Loucy (cell line): Measurements from ENCODE around the gene ZDHHC14.

Source experiments
- H2AFZ ChIP-seq: fragments of 200-600 bp; sonication (generic); 2 replicates; pipeline ENCODE4 v1.6.0; 2016; ENCODE audit warnings: antibody characterized with exemption, mild to moderate bottlenecking, low read length, moderate library complexity
- H3F3A ChIP-seq: fragments of 200-600 bp; 2 replicates; pipeline ENCODE4 v1.6.0; 2016; ENCODE audit warnings: antibody characterized with exemption, low read depth, mild to moderate bottlenecking
- H3K27me3 ChIP-seq: fragments of 200-600 bp; sonication (generic); 2 replicates; pipeline ENCODE4 v1.6.1; 2014; ENCODE audit warnings: low read length, mild to moderate bottlenecking; ENCODE audit not compliant: insufficient read depth, poor library complexity, severe bottlenecking
- H3K36me3 ChIP-seq: fragments of 200-600 bp; sonication (generic); 2 replicates; pipeline ENCODE4 v1.6.1; 2016; ENCODE audit warnings: low read length; ENCODE audit not compliant: insufficient read depth
- H3K4me1 ChIP-seq: fragments of 200-600 bp; sonication (generic); 2 replicates; pipeline ENCODE4 v1.5.1; 2014; ENCODE audit warnings: low read length, mild to moderate bottlenecking; ENCODE audit not compliant: insufficient read depth, poor library complexity, severe bottlenecking
- H3K4me2 ChIP-seq: fragments of 200-600 bp; sonication (generic); 2 replicates; pipeline ENCODE4 v1.6.0; 2014; ENCODE audit warnings: antibody characterized with exemption, low read length, low read depth, mild to moderate bottlenecking; ENCODE audit not compliant: poor library complexity, severe bottlenecking
- H3K4me3 ChIP-seq: fragments of 200-600 bp; sonication (generic); 2 replicates; pipeline ENCODE4 v1.5.1; 2014; ENCODE audit warnings: low read length, mild to moderate bottlenecking, mixed read lengths; ENCODE audit not compliant: poor library complexity, severe bottlenecking
- H3K79me2 ChIP-seq: fragments of 200-600 bp; sonication (generic); 2 replicates; pipeline ENCODE4 v1.6.1; 2014; ENCODE audit warnings: low read length; ENCODE audit not compliant: insufficient read depth
- H3K9ac ChIP-seq: fragments of 200-600 bp; sonication (generic); 2 replicates; pipeline ENCODE4 v1.6.0; 2014; ENCODE audit warnings: mild to moderate bottlenecking, low read depth, low read length, moderate library complexity; ENCODE audit not compliant: poor library complexity, severe bottlenecking
- H3K9me2 ChIP-seq: fragments of 200-600 bp; sonication (generic); replicated peaks from 2 replicates; pipeline ENCODE4 v1.6.1; 2016; ENCODE audit warnings: low read depth, low read length, mixed read lengths
- H3K9me3 ChIP-seq: fragments of 200-600 bp; sonication (generic); 2 replicates; pipeline ENCODE4 v1.6.1; 2014; ENCODE audit warnings: mild to moderate bottlenecking, antibody characterized with exemption, low read length, low read depth; ENCODE audit not compliant: insufficient read depth
- H4K20me1 ChIP-seq: fragments of 200-600 bp; sonication (generic); 2 replicates; pipeline ENCODE4 v1.6.0; 2014; ENCODE audit warnings: antibody characterized with exemption, low read length, mild to moderate bottlenecking; ENCODE audit not compliant: insufficient read depth, poor library complexity, severe bottlenecking
- EZH2phosphoT487 ChIP-seq: fragments of 200-600 bp; IDR thresholded peaks from 2 replicates; pipeline ENCODE4 v1.6.1; 2018; ENCODE audit warnings: antibody characterized with exemption, mild to moderate bottlenecking, moderate library complexity, borderline replicate concordance
- TF ChIP-seq, protein P1 (sequence below): fragments of 200-600 bp; sonication (generic); conservative IDR thresholded peaks from 2 replicates; pipeline ENCODE4 v1.5.1; 2014; ENCODE audit warnings: mild to moderate bottlenecking, antibody characterized with exemption, low read length

The ZDHHC14 gene

DNA sequence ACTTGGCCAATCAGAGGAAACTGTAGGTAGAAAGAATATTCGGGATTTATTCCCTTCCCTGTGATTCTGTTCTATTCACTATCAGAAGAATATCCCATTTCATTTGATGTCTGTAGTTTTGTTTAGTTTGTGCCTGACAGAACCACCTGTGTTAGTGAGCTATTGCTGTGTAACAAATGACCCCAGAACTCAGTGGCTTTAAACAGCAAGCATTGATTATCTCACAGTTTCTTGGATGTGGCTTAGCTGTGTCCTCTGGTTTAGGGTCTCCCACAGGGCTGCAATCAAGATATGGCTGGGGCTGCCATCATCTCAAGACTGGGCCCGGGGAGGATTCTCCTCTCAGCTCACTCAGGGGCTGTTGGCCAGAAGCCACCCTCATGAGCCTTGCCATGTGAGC, 143.7 kb downstream of the ZDHHC14 start:
- no peak for TF ChIP-seq EZH2phosphoT487
- TF ChIP-seq, protein P1, sequence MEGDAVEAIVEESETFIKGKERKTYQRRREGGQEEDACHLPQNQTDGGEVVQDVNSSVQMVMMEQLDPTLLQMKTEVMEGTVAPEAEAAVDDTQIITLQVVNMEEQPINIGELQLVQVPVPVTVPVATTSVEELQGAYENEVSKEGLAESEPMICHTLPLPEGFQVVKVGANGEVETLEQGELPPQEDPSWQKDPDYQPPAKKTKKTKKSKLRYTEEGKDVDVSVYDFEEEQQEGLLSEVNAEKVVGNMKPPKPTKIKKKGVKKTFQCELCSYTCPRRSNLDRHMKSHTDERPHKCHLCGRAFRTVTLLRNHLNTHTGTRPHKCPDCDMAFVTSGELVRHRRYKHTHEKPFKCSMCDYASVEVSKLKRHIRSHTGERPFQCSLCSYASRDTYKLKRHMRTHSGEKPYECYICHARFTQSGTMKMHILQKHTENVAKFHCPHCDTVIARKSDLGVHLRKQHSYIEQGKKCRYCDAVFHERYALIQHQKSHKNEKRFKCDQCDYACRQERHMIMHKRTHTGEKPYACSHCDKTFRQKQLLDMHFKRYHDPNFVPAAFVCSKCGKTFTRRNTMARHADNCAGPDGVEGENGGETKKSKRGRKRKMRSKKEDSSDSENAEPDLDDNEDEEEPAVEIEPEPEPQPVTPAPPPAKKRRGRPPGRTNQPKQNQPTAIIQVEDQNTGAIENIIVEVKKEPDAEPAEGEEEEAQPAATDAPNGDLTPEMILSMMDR, result no peak
- Histone ChIP-seq H3K9me2 (no peaks in the 10 kb centered on the region), H3K4me3 (no peak overlapping the region), H3K4me2 (no peak overlapping the region), H3K9me3 (no peaks in the 10 kb centered on the region), H3K9ac (no peak overlapping the region), H4K20me1 (no peaks in the 10 kb centered on the region), H3K27me3 (no peaks in the 10 kb centered on the region), H3K36me3 (no peaks in the 10 kb centered on the region), H2AFZ (no peak overlapping the region), H3K4me1 (peaks cover 16% of the 10 kb centered on the region), H3K79me2 (no peaks in the 10 kb centered on the region), H3F3A (no peaks in the 10 kb centered on the region)

GRCh38 chr6:157525292-157525889, 144.4 kb downstream of the ZDHHC14 start:
- no peak overlapping the region for H3K9ac ChIP-seq
- H3K79me2 ChIP-seq, result no peaks in the 10 kb centered on the region
- H3K4me2 ChIP-seq, result no peak overlapping the region
- H3K27me3 ChIP-seq, result no peaks in the 10 kb centered on the region
- no peaks in the 10 kb centered on the region for H4K20me1 ChIP-seq
- H3K9me2 ChIP-seq, result no peaks in the 10 kb centered on the region
- H3K9me3 ChIP-seq, result no peaks in the 10 kb centered on the region
- no peaks in the 10 kb centered on the region for H3F3A ChIP-seq
- TF ChIP-seq, protein P1, result no peak
- TF ChIP-seq EZH2phosphoT487, result no peak
- no peaks in the 10 kb centered on the region for H3K36me3 ChIP-seq
- no peak overlapping the region for H2AFZ ChIP-seq
- H3K4me1 ChIP-seq, result peaks cover 16% of the 10 kb centered on the region
- H3K4me3 ChIP-seq, result no peak overlapping the region

GRCh38 chr6:157525918-157526425, 145.0 kb downstream of the ZDHHC14 start:
- H3K4me1 ChIP-seq, result peaks cover 16% of the 10 kb centered on the region

More at GRCh38 chr6:157525918-157526425, 145.0 kb downstream of the ZDHHC14 start:
- H3K9me2 ChIP-seq, result no peaks in the 10 kb centered on the region
- TF ChIP-seq EZH2phosphoT487, result no peak
- TF ChIP-seq, protein P1, result no peak
- no peak overlapping the region for H2AFZ ChIP-seq
- no peak overlapping the region for H3K4me2 ChIP-seq
- no peaks in the 10 kb centered on the region for H3K9me3 ChIP-seq
- H3K36me3 ChIP-seq, result no peaks in the 10 kb centered on the region
- H3K9ac ChIP-seq, result no peak overlapping the region
- H3K79me2 ChIP-seq, result no peaks in the 10 kb centered on the region
- no peak overlapping the region for H3K4me3 ChIP-seq
- no peaks in the 10 kb centered on the region for H3F3A ChIP-seq
- no peaks in the 10 kb centered on the region for H4K20me1 ChIP-seq
- no peaks in the 10 kb centered on the region for H3K27me3 ChIP-seq
